ENCODE results near the gene CPT1A. TPM values are rescaled to one million over a fixed set of nuclear protein-coding genes. Genes with fewer than 3 reads are reported as not detected.
"Not testable (repeated sequence)": the region's sequence is repeated elsewhere in the genome, so short reads cannot be mapped to it uniquely, and the experiment has no call there.

Gene CPT1A
- total RNA-seq, 1 donor from 2014 or later, result 0.54 TPM

DNA sequence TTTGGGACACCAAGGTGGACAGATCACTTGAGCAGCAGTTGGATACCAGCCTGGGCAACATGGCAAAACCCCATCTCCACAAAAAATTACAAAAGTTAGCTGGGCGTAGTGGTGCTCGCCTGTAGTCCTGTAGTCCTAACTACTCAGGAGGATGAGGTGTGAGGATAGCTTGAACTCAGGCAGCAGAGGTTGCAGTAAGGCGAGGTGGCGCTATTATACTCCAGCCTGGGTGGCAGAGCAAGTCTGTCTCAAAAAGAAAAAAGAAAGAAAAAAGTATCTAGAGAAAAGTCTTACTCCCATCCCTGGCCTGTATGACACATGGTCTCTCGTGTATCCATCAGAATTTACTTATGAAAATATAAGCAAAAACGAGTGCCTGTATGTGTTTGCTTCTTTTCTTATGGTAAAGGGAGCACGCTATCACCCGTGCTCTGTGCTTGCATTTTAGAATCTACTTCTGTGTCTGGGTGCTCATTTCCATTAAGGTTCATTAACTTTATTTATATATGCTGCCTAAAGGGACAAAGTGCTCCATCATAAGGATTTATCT, 15.4 kb upstream of the CPT1A start:
- TF ChIP-seq, protein P1, sequence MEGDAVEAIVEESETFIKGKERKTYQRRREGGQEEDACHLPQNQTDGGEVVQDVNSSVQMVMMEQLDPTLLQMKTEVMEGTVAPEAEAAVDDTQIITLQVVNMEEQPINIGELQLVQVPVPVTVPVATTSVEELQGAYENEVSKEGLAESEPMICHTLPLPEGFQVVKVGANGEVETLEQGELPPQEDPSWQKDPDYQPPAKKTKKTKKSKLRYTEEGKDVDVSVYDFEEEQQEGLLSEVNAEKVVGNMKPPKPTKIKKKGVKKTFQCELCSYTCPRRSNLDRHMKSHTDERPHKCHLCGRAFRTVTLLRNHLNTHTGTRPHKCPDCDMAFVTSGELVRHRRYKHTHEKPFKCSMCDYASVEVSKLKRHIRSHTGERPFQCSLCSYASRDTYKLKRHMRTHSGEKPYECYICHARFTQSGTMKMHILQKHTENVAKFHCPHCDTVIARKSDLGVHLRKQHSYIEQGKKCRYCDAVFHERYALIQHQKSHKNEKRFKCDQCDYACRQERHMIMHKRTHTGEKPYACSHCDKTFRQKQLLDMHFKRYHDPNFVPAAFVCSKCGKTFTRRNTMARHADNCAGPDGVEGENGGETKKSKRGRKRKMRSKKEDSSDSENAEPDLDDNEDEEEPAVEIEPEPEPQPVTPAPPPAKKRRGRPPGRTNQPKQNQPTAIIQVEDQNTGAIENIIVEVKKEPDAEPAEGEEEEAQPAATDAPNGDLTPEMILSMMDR (conservative IDR thresholded peaks at IDR 0.05), result no peak
- Mint-ChIP-seq H3K9me3 (no peaks in the 10 kb centered on the region), H3K4me3 (no peak overlapping the region), H3K4me1 (peaks cover 13% of the 10 kb centered on the region), H3K27ac (ENCODE audit: unreplicated experiment) (no peak overlapping the region), H3K27me3 (ENCODE audit: low read depth) (peaks cover 61% of the 10 kb centered on the region), H3K36me3 (ENCODE audit: low read depth) (no peaks in the 10 kb centered on the region)
- DNase-seq (ENCODE audit: low read depth, low spot score), result no peak

DNA sequence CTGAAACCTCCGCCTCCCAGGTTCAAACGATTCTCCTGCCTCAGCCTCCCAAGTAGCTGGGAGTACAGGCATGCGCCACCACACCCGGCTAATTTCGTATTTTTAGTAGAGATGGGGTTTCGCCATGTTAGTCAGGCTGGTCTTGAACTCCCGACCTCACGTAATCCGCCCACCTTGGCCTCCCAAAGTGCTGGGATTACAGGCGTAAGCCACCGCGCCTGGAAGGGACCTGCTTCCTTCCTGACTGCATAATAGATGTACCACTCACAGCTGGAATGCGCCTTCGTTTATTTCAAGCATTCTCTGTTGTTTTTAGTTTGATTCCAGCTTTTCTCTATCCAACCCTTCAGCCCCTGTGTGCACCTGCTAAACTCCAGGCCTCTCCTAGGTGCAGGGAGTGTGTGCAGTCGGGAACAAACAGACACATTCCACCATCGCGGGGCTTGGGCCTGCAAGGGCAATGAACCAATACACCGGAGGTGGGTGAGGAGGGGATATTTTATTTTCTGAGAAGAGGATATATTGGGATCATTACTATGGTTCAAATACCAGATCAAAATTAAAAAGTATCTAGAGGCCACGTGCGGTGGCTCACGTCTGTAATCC, 14.8 kb upstream of the CPT1A start:
- H3K4me1 Mint-ChIP-seq, result peaks cover 13% of the 10 kb centered on the region
- peaks cover 65% of the 10 kb centered on the region for H3K27me3 Mint-ChIP-seq (ENCODE audit: low read depth)
- H3K4me3 Mint-ChIP-seq, result not testable (repeated sequence)

DNA sequence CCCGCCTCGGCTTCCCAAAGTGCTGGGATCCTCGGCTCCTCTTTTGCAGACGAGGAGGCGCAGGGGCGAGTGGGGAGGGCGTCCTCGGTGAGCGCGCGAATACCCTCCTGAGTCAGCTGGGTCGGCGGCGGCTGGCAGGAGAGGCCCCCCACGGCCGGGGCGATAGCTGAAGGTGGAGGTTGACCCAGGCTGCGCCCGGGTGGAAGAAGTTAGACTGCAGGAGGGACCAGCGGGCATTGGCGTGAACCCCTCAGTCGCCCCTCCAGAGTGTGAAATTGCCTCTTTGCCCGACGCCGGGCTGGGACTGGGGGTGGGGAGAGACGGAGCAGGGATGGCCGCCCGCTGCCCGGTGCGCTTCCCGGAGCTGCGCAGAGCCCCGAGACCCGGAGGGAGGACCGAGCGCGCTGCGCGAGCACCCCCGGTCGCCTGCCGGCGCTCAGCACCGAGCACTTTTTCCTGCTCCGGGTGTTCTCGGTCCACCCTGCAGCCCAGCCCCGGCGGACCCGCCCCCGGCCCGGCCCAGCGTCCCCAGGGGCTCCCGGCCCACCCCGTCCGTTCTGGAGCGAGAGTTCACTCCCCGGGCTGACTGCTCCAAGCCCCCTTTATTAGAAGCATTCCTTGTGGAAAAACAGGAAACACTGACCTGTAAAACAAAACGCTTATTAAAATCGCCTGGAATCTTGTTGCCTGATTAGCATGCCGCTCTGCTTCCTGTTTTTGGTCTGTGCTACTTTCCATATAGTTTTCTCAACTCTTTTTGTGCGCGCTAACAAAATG, 13.7 kb upstream of the CPT1A start:
- peaks cover 13% of the 10 kb centered on the region for H3K4me1 Mint-ChIP-seq
- peak overlapping the region; percentile 62 for H3K4me3 Mint-ChIP-seq
- no peak overlapping the region for H3K27ac Mint-ChIP-seq (ENCODE audit: unreplicated experiment)
- TF ChIP-seq, protein P1 (conservative IDR thresholded peaks at IDR 0.05), result peak; percentile 36
- no peaks in the 10 kb centered on the region for H3K9me3 Mint-ChIP-seq
- H3K27me3 Mint-ChIP-seq (ENCODE audit: low read depth), result peaks cover 76% of the 10 kb centered on the region
- H3K36me3 Mint-ChIP-seq (ENCODE audit: low read depth), result no peaks in the 10 kb centered on the region
- no peak for DNase-seq (ENCODE audit: low read depth, low spot score)

More for the DNA sequence above, 14.8 kb upstream of the CPT1A start:
- H3K9me3 Mint-ChIP-seq; H3K36me3 Mint-ChIP-seq (ENCODE audit: low read depth); DNase-seq (ENCODE audit: low read depth, low spot score); H3K27ac Mint-ChIP-seq (ENCODE audit: unreplicated experiment): not testable (repeated sequence)

DNA sequence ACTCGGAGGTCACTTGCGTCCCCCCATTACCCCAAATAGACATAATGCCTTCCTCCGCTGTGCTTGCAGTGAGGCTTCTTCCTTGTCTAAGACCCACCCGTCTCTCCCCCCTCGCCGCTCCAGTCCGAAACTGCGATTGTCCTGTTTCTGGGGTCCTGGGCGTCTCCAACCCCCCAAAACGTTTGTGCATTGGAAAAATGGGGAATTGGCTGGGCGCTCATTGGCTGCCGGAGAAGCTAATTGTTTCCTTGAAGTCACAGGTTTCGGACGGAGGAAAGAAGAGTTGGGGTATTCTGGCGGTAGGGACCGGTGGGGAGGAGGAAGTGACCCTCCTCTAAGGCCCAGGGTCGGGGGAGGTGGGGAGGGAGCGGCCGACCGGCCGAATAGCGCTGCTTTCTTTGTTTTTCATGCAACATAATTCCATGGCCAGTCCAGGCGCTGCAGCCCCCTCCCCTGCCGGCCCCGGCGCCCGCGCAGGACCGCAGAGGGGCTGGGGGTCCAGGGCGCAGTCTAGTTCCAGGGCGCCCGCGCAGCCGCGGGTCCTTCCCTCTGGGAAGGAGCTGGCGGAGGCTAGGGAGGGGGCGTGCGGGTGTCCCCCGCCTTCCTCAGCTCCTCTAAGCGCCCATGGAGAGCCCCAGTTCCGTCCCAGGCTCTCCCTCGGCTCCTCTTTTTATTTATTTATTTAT, 12.7 kb upstream of the CPT1A start:
- Mint-ChIP-seq H3K4me1 (peaks cover 13% of the 10 kb centered on the region), H3K36me3 (ENCODE audit: low read depth) (no peaks in the 10 kb centered on the region), H3K4me3 (peak overlapping the region; percentile 60), H3K27me3 (ENCODE audit: low read depth) (peaks cover 82% of the 10 kb centered on the region), H3K9me3 (no peaks in the 10 kb centered on the region), H3K27ac (ENCODE audit: unreplicated experiment) (no peak overlapping the region)
- DNase-seq (ENCODE audit: low read depth, low spot score), result no peak
- TF ChIP-seq, protein P1 (conservative IDR thresholded peaks at IDR 0.05), result no peak

DNA sequence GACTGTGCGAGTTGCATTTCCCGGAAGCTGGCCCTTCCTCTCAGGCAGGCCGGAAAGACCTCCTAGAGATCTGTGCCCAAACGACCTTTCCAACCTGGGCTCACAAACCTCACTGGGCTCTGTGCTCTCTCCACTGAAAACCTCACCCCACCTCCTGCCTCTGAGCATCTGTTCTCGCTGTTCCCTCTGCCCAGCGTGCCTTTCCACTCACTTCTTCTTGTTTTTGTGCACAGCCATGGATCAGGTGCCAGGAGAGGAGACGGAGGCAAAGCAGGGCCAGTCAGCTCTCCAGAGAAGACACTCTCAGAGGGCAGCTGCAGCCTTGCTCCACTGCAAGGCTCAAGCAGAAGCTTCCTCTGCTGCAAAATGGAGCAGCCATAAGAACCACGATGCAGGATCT, 10.9 kb upstream of the CPT1A start:
- Mint-ChIP-seq H3K4me3 (no peak overlapping the region), H3K36me3 (ENCODE audit: low read depth) (no peaks in the 10 kb centered on the region), H3K27me3 (ENCODE audit: low read depth) (peaks cover 89% of the 10 kb centered on the region), H3K4me1 (peaks cover 13% of the 10 kb centered on the region), H3K27ac (ENCODE audit: unreplicated experiment) (no peak overlapping the region), H3K9me3 (no peaks in the 10 kb centered on the region)
- no peak for DNase-seq (ENCODE audit: low read depth, low spot score)
- TF ChIP-seq, protein P1 (conservative IDR thresholded peaks at IDR 0.05), result no peak

Measured in neural crest cell (in vitro differentiated cells).